Activated naive CD8-positive, alpha-beta T cell treated with anti-CD3 and anti-CD28 coated beads, Interleukin-2, amount 50 U/mL, for 16 hours (primary cell): ENCODE data around the gene SVEP1.

ENCODE experiments used
- DNase-seq: peaks from one replicate; pipeline ENCODE4 v3.0.0-alpha.2; 2020; ENCODE audit warnings: low read depth, low spot score

The SVEP1 gene

GRCh38 chr9:110521206-110521605 is 58.3 kb downstream of the SVEP1 start:
- DNase-seq, result no peak

GRCh38 chr9:110520120-110520701 is 59.3 kb downstream of the SVEP1 start:
- DNase-seq, result no peak

GRCh38 chr9:110517483-110517882 is 62.1 kb downstream of the SVEP1 start:
- DNase-seq, result no peak

- DNase-seq, result no peak
Observed at GRCh38 chr9:110514897-110515296, 64.6 kb downstream of the SVEP1 start.

- DNase-seq, result no peak
Observed at GRCh38 chr9:110512817-110513216, 66.7 kb downstream of the SVEP1 start.

- DNase-seq, result no peak
Observed at GRCh38 chr9:110509792-110510191, 69.7 kb downstream of the SVEP1 start.

GRCh38 chr9:110502842-110503241 is 76.7 kb downstream of the SVEP1 start:
- DNase-seq, result no peak

- DNase-seq, result no peak
Observed at GRCh38 chr9:110499608-110500007, 79.9 kb downstream of the SVEP1 start.

GRCh38 chr9:110487196-110487595 is 92.3 kb downstream of the SVEP1 start:
- no peak for DNase-seq

- no peak for DNase-seq
Observed at GRCh38 chr9:110486218-110486617, 93.3 kb downstream of the SVEP1 start.

GRCh38 chr9:110479481-110479880 is 100.1 kb downstream of the SVEP1 start:
- no peak for DNase-seq

- DNase-seq, result no peak
Observed at GRCh38 chr9:110476251-110476650, 103.3 kb downstream of the SVEP1 start.

GRCh38 chr9:110472111-110472510 is 107.4 kb downstream of the SVEP1 start:
- no peak for DNase-seq

- DNase-seq, result no peak
Observed at GRCh38 chr9:110468950-110469349, 110.6 kb downstream of the SVEP1 start.

- DNase-seq, result no peak
Observed at GRCh38 chr9:110465190-110465589, 114.4 kb downstream of the SVEP1 start.

- no peak for DNase-seq
Observed at GRCh38 chr9:110464321-110464720, 115.2 kb downstream of the SVEP1 start.

- DNase-seq, result no peak
Observed at GRCh38 chr9:110463499-110463898, 116.0 kb downstream of the SVEP1 start.

GRCh38 chr9:110457245-110457644 is 122.3 kb downstream of the SVEP1 start:
- no peak for DNase-seq

- DNase-seq, result no peak
Observed at GRCh38 chr9:110456681-110457080, 122.9 kb downstream of the SVEP1 start.

GRCh38 chr9:110455860-110456259 is 123.7 kb downstream of the SVEP1 start:
- DNase-seq, result no peak

- no peak for DNase-seq
Observed at GRCh38 chr9:110452227-110452801, 127.2 kb downstream of the SVEP1 start.

- no peak for DNase-seq
Observed at GRCh38 chr9:110451726-110452125, 127.8 kb downstream of the SVEP1 start.

- DNase-seq, result no peak
Observed at GRCh38 chr9:110447476-110447875, 132.1 kb downstream of the SVEP1 start.

GRCh38 chr9:110446171-110446570 is 133.4 kb downstream of the SVEP1 start:
- no peak for DNase-seq
